Fibroblast of the conjunctiva (primary cell): ENCODE results near the gene MAP3K10.

Experiments
- DNase-seq: peaks from one replicate; pipeline ENCODE4 v3.0.0-alpha.2; 2010; ENCODE audit warnings: low read depth

The MAP3K10 gene

DNA sequence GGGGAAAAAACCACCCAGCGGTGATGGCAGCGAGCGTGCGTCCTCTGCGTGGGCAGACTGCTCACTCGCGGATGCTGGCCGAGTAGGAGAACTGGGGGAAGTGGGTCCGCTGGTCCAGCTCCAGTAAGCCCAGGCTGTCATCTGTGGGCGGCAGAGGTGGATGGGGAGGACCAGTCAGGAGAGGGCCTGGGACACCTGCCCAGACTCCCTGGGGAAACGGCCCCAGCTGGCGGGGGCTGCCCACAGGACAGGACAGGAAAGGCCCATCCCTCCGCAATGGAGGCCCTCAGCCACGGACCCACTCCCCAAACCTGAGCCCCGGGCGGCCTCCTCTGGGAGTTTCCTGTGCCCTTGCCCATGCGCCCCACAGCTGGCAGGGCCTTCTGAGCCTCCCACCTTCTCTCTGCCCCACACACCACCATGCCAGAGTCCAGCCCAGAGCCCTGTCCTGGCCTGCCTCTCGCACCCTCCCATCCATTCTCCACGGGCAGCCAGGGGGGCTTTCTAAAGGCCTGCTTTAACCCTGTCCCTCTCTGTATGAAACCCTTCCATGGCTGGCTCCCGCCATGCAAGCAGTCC is 42.7 kb downstream of the MAP3K10 start:
- DNase-seq, result no peak

- no peak for DNase-seq
Measured at GRCh38 chr19:40234429-40235237, 43.4 kb downstream of the MAP3K10 start.

DNA sequence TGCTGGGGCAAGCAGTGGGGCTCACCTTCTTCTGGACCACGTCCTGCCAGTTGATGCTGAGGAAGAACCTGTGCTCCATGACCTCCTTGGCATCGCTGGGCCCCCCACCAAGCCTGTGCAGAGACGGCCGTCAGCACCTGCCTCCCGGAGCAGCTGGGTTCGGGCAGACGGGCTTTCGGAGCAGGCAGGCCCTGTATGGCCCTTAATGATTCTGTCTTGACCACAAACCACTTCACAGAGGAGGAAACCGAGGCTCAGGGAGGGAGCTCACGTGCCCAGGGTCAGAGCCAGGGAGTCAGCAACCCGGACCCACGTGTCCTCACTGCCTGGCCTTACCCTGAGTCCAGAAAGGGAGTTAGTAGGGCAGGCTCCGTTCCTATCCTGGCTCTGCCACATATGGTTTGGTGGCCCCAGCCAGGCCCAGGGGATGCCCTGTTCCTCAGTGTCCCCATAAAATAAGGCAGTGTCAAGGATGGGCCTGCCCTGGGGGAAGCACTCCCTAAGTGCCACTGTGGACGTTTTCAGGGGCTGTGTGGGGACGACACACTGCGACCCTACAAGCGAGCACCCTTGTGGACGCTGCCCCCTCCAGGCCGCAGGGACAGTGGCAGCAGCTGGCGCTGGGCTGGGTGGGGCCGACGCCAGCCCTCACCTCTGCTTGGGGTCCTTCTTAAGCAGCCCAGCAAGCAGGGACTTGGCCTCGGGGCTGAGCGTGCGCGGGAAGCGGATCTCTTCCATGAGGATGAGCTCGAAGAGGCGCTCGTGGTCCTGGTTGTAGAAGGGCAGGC is 44.2 kb downstream of the MAP3K10 start:
- DNase-seq, result no peak

DNA sequence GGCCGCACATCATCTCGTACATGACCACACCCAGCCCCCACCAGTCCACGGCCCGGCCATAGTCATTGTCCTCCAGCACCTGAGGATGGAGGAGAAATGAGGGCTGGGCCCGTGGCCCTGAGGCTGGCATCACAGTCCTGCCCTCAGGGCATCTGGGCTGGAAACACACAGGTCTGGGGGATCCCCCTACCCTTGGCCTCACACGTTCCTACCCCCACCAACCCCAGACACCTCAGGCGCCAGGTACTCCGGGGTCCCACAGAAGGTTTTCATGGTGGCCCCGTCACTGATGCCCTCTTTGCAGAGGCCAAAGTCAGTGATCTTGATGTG is 44.8 kb downstream of the MAP3K10 start:
- no peak for DNase-seq

DNA sequence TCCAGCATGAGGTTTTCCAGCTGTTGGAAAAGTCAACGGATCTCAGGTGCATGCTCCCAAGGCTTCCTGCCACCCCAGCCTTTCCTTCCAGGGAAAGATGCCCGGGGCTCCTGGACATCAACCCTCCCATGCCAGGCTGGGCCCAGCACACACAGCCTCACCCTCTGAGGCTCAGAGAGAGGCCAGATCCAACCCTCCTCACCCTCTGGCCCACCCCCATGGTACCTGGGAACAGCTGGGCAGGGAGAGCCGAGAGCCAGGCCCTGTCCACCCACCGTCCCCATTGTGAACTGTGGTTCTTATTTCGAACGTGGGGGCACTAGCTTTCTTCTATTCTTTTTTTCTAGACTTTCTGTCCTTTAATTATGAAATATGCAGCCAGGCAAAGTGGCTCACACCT is 45.1 kb downstream of the MAP3K10 start:
- DNase-seq, result no peak

- DNase-seq, result no peak
Measured at GRCh38 chr19:40237791-40238190, 46.6 kb downstream of the MAP3K10 start.

DNA sequence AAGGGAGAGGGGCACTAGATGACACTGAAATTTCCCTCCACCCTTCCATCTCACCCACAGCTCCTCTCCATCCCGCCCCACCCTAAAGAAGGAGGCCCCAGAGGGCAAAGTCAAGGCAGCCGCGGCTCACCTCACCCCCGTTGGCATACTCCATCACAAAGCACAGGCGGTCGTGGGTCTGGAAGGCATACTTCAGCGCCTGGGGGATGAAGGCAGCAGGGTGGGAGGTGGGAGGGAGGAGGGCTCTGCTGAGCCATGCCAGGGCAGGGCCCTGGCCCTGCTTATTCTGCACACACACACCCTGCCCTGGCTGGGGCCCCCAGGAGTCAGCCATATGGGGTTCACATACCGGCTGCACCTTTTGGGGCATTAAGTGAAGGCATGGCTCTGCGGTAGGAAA is 47.5 kb downstream of the MAP3K10 start:
- DNase-seq, result no peak

GRCh38 chr19:40239415-40240226 is 48.4 kb downstream of the MAP3K10 start:
- DNase-seq, result no peak

- DNase-seq, result no peak
Measured at GRCh38 chr19:40240332-40240731, 49.1 kb downstream of the MAP3K10 start.

GRCh38 chr19:40241125-40241808 is 50.0 kb downstream of the MAP3K10 start:
- no peak for DNase-seq

DNA sequence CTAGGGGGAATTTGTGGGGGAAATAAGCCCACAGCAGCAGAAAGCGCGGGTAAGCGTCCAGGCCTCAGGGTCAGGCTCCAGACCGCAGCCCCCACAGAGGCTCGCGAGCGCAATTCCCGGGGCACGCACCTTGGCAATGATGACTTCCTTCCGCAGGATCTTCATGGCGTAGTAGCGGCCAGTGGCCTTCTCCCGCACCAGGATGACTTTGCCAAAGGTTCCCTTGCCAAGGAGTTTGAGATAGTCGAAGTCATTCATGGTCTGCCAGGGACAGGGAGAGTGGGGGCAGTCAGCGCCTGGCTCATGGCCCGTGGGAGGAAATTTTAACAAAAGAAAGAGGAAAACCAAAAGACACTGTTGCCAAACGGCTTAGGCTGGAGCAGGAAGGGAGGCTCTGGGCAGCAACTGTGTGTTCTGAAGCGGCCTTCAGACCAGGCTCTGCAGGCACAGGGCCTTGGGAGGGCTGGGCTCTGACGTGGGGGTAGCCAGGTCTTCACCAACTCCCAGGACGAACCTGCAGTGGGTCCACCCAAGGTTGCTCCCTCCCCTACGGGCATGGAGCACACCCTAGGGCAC is 50.7 kb downstream of the MAP3K10 start:
- DNase-seq, result no peak

DNA sequence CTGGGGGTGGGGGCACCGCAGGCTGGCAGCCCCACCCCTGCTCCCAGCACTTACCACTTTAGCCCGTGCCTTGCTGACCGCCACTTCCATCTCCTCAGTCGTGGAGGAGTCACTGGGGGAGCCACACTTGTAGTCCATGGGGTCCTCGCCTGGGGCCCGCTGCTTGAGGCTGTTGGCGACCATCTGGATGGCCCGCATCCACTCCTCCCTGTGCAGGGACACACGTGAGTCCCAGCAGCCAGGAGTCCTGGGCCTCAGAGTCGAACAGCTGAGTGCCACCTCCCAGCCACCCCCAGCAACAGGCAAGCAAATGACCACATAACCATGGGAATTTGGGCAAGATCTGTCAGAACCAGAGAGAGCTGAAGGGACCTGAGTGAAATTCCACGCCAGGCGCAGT is 51.3 kb downstream of the MAP3K10 start:
- DNase-seq, result no peak

- no peak for DNase-seq
Measured at GRCh38 chr19:40243181-40243580, 52.0 kb downstream of the MAP3K10 start.

GRCh38 chr19:40244579-40245317 is 53.5 kb downstream of the MAP3K10 start:
- DNase-seq, result no peak

GRCh38 chr19:40245506-40246128 is 54.4 kb downstream of the MAP3K10 start:
- DNase-seq, result no peak

DNA sequence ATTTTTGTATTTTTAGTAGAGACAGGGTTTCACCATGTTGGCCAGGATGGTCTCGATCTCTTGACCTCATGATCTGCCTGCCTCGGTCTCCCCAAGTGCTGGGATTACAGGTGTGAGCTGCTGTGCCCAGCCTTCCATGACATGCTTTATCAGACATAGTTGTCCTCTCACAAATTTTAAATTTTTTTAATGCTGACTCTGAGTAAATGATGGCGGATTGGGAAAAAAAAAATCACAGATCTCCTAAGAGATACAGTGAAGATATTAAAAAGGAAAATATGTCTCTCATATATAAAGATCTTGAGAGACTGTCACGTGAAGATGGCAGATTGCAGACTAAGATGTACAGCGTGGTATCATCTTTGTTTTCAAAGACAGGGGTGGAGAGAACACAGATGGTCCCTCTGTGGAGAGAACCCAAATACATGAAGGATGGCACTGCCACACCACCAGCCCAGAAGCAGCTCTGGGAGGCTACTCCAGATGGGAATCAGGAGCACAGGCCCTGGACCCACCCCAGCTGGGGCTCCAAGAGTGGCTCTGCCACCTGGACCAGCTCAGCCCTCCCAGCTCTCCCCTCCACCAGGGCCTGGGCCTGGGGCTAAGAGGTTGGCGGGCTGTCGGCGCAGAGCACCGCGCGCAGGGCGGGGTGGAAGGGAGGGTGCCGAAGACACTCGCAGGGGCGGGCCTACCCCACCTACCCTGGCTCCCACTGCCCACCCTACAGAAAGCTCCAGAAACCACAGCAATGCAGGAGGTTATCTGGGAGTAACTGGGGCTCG is 55.3 kb downstream of the MAP3K10 start:
- DNase-seq, result no peak

- no peak for DNase-seq
Measured at GRCh38 chr19:40247178-40247577, 56.0 kb downstream of the MAP3K10 start.

DNA sequence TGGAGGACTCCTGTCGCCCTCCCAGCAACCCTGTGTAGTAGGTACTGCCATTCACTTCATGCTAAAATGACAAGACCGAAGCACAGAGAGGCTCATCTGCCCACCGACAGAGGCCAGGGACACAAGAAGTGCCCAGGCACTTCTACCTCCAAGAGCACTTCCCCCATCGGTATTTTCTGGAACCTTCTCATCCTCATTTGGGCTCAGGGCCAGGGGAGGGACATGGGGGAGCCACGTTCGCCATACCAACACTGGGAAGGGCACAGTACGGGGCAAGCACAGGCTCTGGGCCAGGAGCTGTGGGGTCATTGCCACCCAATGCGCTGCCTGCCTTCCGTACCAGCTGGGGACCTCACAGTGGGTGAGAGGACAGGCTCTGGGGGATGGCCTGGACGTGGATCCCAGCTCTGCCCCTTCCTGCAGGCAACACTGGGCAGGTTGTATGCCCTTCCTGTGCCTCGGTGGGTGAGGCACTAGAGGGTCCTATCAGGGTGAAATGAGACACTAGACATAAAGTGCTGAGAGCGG is 56.6 kb downstream of the MAP3K10 start:
- no peak for DNase-seq

DNA sequence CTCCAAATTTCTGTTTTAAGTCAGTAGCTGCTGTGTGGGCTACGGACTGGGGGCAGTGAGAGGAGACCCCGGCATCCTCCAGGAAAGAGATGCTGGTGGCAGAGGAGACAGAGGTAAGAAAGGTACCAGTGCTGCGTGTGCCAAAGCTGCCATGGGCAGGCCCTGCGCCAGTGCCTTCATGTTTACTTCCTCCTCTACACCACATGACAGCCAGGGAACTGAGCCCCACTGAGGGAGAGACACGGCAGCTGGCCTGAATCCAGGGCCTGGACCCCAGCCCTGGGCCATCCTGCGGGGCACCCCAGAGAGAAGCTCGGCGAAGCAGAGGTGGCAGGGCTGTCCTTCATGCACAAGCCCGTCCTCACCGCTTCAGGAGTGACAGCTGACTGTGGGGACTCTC is 58.0 kb downstream of the MAP3K10 start:
- DNase-seq, result no peak
